SK-N-SH treated with all-trans-retinoic acid at 6 μM for 48 hours (cell line): ENCODE data around the gene ARL16.

Experiments
- ATAC-seq: fragments of 200-7000 bp; cut with Tn5 transposase; 3 replicates; pipeline ENCODE4 v1.9.1; 2020; ENCODE audit warnings: mild to moderate bottlenecking, moderate library complexity
- ARNTL ChIP-seq: fragments of 450-650 bp; formaldehyde crosslinking; IDR thresholded peaks from 2 replicates; pipeline ENCODE4 v1.5.0; 2020; ENCODE audit warnings: low read depth, mild to moderate bottlenecking, moderate library complexity, borderline replicate concordance
- BACH2 ChIP-seq: fragments of 250-450 bp; sonication (Bioruptor Pico); IDR thresholded peaks from 2 replicates; pipeline ENCODE4 v1.9.0; 2021; ENCODE audit warnings: mild to moderate bottlenecking, borderline replicate concordance
- CREB5 ChIP-seq: fragments of 250-450 bp; sonication (Bioruptor Pico); IDR thresholded peaks from 2 replicates; pipeline ENCODE4 v1.5.1; 2020; ENCODE audit warnings: low read depth, mild to moderate bottlenecking, moderate library complexity
- CSDC2 ChIP-seq: fragments of 250-450 bp; sonication (Bioruptor Pico); IDR thresholded peaks from 2 replicates; pipeline ENCODE4 v1.5.0; 2020; ENCODE audit warnings: mild to moderate bottlenecking, moderate library complexity
- CSRNP3 ChIP-seq: fragments of 250-450 bp; sonication (Bioruptor Pico); IDR thresholded peaks from 2 replicates; pipeline ENCODE4 v1.5.1; 2021; ENCODE audit warnings: mild to moderate bottlenecking, moderate library complexity
- ESRRG ChIP-seq: fragments of 250-450 bp; sonication (Bioruptor Pico); IDR thresholded peaks from 2 replicates; pipeline ENCODE4 v1.6.1; 2021; ENCODE audit warnings: mild to moderate bottlenecking
- ISL1 ChIP-seq: fragments of 250-450 bp; sonication (Bioruptor Pico); IDR thresholded peaks from 2 replicates; pipeline ENCODE4 v2.1.2; 2022; ENCODE audit warnings: mild to moderate bottlenecking, moderate library complexity
- OSR1 ChIP-seq: fragments of 250-450 bp; sonication (Bioruptor Pico); IDR thresholded peaks from 2 replicates; pipeline ENCODE4 v1.8.0; 2022; ENCODE audit warnings: moderate library complexity, mild to moderate bottlenecking, inconsistent platforms
- PATZ1 ChIP-seq: fragments of 250-450 bp; sonication (Bioruptor Pico); IDR thresholded peaks from 2 replicates; pipeline ENCODE4 v1.8.0; 2020; ENCODE audit warnings: mild to moderate bottlenecking, moderate library complexity, borderline replicate concordance
- POU6F1 ChIP-seq: fragments of 250-450 bp; sonication (Bioruptor Pico); IDR thresholded peaks from 2 replicates; pipeline ENCODE4 v1.8.0; 2021; ENCODE audit warnings: low read depth, mild to moderate bottlenecking, moderate library complexity, borderline replicate concordance
- PPARA ChIP-seq: fragments of 250-450 bp; sonication (Bioruptor Pico); IDR thresholded peaks from 2 replicates; pipeline ENCODE4 v1.5.0; 2020; ENCODE audit warnings: mild to moderate bottlenecking, borderline replicate concordance
- RARB ChIP-seq: fragments of 250-450 bp; sonication (Bioruptor Pico); IDR thresholded peaks from 2 replicates; pipeline ENCODE4 v1.8.0; 2021; ENCODE audit warnings: mild to moderate bottlenecking, moderate library complexity
- TCF4 ChIP-seq: fragments of 250-450 bp; sonication (Bioruptor Pico); IDR thresholded peaks from 2 replicates; pipeline ENCODE4 v1.8.0; 2021; ENCODE audit warnings: mild to moderate bottlenecking, moderate library complexity, borderline replicate concordance
- ZC3H10 ChIP-seq: fragments of 250-450 bp; sonication (Bioruptor Pico); IDR thresholded peaks from 2 replicates; pipeline ENCODE4 v1.5.1; 2021; ENCODE audit warnings: mild to moderate bottlenecking, moderate library complexity
- ZFP3 ChIP-seq: fragments of 250-450 bp; sonication (Bioruptor Pico); IDR thresholded peaks from 2 replicates; pipeline ENCODE4 v1.5.0; 2020; ENCODE audit warnings: mild to moderate bottlenecking, moderate library complexity
- ZFP30 ChIP-seq: fragments of 450-650 bp; formaldehyde crosslinking; IDR thresholded peaks from 2 replicates; pipeline ENCODE4 v1.5.0; 2022; ENCODE audit warnings: mild to moderate bottlenecking, moderate library complexity
- ZNF70 ChIP-seq: fragments of 450-650 bp; formaldehyde crosslinking; IDR thresholded peaks from 2 replicates; pipeline ENCODE4 v1.5.0; 2020; ENCODE audit warnings: mild to moderate bottlenecking, moderate library complexity
- ZNF8 ChIP-seq: fragments of 450-650 bp; formaldehyde crosslinking; IDR thresholded peaks from 2 replicates; pipeline ENCODE4 v1.5.0; 2020; ENCODE audit warnings: mild to moderate bottlenecking, moderate library complexity
- TF ChIP-seq, protein P1 (sequence below): fragments of 250-450 bp; sonication (Bioruptor Pico); IDR thresholded peaks from 2 replicates; pipeline ENCODE4 v1.5.0; 2020; ENCODE audit warnings: mild to moderate bottlenecking, moderate library complexity

Gene ARL16

DNA sequence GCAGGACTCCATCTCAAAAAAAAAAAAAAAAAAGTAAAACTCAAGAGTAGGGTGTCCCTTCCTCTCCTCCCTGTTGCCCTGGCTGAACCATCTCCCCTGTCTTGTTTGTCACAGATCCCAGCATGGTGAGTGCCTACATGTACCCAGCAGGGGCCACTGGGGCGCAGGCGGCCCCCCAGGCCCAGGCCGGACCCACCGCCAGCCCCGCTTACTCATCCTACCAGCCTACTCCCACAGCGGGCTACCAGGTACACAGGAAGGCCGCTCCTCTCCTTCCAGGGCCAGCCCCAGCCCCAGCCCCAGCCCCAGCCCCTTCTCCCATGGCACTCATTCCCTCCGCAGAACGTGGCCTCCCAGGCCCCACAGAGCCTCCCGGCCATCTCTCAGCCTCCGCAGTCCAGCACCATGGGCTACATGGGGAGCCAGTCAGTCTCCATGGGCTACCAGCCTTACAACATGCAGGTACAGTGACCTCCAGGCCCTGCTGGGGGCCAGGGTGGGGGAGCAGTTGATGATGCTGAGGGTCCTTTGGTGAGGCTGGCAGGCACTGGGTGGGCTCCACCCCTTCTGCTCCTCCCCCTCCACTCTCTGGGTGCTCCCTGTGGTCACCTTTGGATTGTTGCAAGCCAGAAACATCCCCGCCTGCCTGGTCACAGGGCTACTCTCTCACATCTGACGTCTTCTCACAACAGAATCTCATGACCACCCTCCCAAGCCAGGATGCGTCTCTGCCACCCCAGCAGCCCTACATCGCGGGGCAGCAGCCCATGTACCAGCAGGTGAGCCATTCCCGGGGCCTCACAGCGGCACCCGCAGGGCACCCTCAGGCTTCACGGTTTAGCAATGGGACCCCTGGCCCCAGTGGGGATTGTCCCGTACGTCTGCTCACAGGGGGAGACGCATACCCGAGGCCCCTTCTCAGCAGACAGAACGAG, 17.0 kb upstream of the ARL16 start:
- ATAC-seq: no peak
- TF ChIP-seq PPARA (CRISPR knock-in tag): no peak
- TF ChIP-seq ZNF8 (CRISPR knock-in tag): no peak
- no peak for TF ChIP-seq ESRRG (CRISPR knock-in tag)
- no peak for TF ChIP-seq BACH2
- no peak for TF ChIP-seq TCF4 (CRISPR knock-in tag)
- TF ChIP-seq ZFP3: no peak
- no peak for TF ChIP-seq OSR1 (CRISPR knock-in tag)
- no peak for TF ChIP-seq CSDC2 (CRISPR knock-in tag)
- no peak for TF ChIP-seq PATZ1 (CRISPR knock-in tag)
- TF ChIP-seq ZC3H10 (CRISPR knock-in tag): no peak
- TF ChIP-seq POU6F1 (CRISPR knock-in tag): no peak
- no peak for TF ChIP-seq RARB
- TF ChIP-seq, protein P1, sequence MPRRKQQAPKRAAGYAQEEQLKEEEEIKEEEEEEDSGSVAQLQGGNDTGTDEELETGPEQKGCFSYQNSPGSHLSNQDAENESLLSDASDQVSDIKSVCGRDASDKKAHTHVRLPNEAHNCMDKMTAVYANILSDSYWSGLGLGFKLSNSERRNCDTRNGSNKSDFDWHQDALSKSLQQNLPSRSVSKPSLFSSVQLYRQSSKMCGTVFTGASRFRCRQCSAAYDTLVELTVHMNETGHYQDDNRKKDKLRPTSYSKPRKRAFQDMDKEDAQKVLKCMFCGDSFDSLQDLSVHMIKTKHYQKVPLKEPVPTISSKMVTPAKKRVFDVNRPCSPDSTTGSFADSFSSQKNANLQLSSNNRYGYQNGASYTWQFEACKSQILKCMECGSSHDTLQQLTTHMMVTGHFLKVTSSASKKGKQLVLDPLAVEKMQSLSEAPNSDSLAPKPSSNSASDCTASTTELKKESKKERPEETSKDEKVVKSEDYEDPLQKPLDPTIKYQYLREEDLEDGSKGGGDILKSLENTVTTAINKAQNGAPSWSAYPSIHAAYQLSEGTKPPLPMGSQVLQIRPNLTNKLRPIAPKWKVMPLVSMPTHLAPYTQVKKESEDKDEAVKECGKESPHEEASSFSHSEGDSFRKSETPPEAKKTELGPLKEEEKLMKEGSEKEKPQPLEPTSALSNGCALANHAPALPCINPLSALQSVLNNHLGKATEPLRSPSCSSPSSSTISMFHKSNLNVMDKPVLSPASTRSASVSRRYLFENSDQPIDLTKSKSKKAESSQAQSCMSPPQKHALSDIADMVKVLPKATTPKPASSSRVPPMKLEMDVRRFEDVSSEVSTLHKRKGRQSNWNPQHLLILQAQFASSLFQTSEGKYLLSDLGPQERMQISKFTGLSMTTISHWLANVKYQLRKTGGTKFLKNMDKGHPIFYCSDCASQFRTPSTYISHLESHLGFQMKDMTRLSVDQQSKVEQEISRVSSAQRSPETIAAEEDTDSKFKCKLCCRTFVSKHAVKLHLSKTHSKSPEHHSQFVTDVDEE: no peak
- no peak for TF ChIP-seq CREB5 (CRISPR knock-in tag)

DNA sequence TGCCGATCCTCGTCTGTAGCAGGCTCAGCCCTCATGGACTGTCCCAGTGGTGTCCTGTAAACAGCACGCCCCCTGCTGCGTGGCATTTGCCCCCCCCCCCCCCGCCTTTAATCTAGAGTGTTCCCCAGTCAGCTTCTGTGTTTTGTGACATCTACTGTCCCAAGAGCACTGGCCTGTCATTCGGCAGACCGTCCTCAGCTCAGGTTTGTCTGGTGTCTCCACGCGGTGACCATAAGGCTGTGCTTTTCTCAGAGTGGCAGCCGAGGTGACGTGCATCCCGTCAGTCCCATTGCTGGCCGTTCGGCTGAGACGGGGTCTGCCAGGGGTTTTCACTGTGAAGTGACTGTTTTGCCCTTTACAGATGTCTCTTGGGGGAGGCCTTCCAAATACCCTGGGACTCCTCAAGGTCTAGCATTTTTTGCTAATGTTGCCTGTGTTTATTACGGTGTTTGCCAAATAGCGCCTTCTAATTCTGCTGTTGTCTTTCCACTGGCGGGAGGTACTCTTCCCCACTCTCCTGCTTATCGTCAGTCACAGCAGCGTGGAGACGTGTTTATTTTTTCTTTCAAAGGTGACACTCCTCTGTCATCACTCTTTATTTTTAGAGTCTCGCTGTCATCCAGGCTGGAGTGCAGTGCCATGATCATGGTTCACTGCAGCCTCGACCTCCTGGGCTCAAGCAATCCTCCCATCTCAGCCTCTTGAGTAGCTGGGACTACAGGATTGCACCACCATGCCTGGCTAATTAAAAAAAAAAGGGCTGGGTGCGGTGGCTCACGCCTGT, 13.9 kb upstream of the ARL16 start:
- TF ChIP-seq POU6F1 (CRISPR knock-in tag) (no peak), ZFP3 (no peak)
- ATAC-seq: no peak

GRCh38 chr17:81696218-81696941, 12.8 kb upstream of the ARL16 start:
- no peak; the same call in 2 of the 3 replicates for ATAC-seq
- TF ChIP-seq OSR1 (CRISPR knock-in tag): no peak
- TF ChIP-seq ISL1: no peak
- TF ChIP-seq PPARA (CRISPR knock-in tag): no peak
- TF ChIP-seq ZNF70 (CRISPR knock-in tag): no peak
- no peak for TF ChIP-seq CSRNP3 (CRISPR knock-in tag)
- no peak for TF ChIP-seq CREB5 (CRISPR knock-in tag)
- no peak for TF ChIP-seq RARB
- TF ChIP-seq ARNTL: no peak
- no peak for TF ChIP-seq ZFP30 (CRISPR knock-in tag)
- TF ChIP-seq BACH2: no peak
- no peak for TF ChIP-seq POU6F1 (CRISPR knock-in tag)
- no peak for TF ChIP-seq ZC3H10 (CRISPR knock-in tag)
- no peak for TF ChIP-seq TCF4 (CRISPR knock-in tag)
- TF ChIP-seq ZFP3: no peak
- no peak for TF ChIP-seq ESRRG (CRISPR knock-in tag)
